ENCODE data around the gene UGT1A9. TPM values are rescaled to one million over a fixed set of nuclear protein-coding genes. Genes with fewer than 3 reads are reported as not detected.

Gene UGT1A9
- total and polyA plus RNA-seq, 2 of the 13 experiments (the other 11 are each of a cell fraction or from before 2014, with no cell fraction given), result 0.07 TPM; not detected in 1

DNA sequence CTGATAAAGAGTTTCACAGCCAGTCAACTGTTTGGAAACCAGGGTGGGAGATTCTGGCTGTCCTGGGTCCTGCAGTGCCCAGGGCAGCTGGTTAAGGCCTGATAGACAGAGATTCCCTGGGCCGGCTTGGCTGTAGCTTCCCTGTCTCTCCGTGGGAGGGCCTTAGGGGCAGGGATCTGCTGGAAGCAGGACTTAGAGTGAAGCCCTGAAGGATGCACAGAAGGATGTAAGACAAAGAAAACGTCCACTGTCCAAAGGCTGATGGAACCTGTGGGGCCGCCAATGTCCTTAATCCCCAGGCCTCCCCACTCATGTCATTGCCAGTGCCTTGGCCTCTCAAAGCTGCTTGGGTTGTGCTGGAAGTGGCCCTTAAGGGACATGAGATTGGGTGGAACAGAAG is 139.4 kb downstream of the UGT1A9 start:
- Histone ChIP-seq H3K4me3 (replicated peaks in 1 of 3; ENCODE audit: insufficient read depth in 1 of 3, low read depth in 2 of 3, low read length in 3 of 3) (no peak overlapping the region), H3K79me2 (ENCODE audit: insufficient read depth, low read length) (no peaks in the 10 kb centered on the region), H3K4me2 (ENCODE audit: low read depth, low read length) (no peak overlapping the region), H2AFZ (ENCODE audit: low read length) (no peak overlapping the region), H3K9me3 (ENCODE audit: low read length) (no peaks in the 10 kb centered on the region), H3K27ac (ENCODE audit: extremely low read length, insufficient read depth, low read length) (no peak overlapping the region), H3K9ac (ENCODE audit: insufficient read depth, low read depth, low read length) (no peak overlapping the region), H3K36me3 (replicated peaks in 1 of 2; ENCODE audit: control insufficient read depth in 1 of 2, insufficient read depth in 2 of 2, low read length in 2 of 2) (no peaks in the 10 kb centered on the region), H3K27me3 (ENCODE audit: control insufficient read depth in 1 of 2, insufficient read depth in 2 of 2, low read length in 2 of 2) (peaks cover 0 to 38% of the 10 kb centered on the region in 2 experiments; a peak in 3 of 5 replicates), H4K20me1 (ENCODE audit: insufficient read depth, low read length) (no peaks in the 10 kb centered on the region), H3K4me1 (ENCODE audit: insufficient read depth, low read length) (no peaks in the 10 kb centered on the region)
- ATAC-seq (no peak), FAIRE-seq (no peak), DNase-seq (ENCODE audit: low spot score) (no peak)
- TF ChIP-seq GMEB1 (CRISPR knock-in tag; IDR thresholded peaks at IDR 0.05; ENCODE audit: borderline replicate concordance) (no peak), EZH2 (conservative IDR thresholded peaks at IDR 0.05; ENCODE audit: low read depth, low read length) (no peak), XBP1 (CRISPR knock-in tag; IDR thresholded peaks at IDR 0.05) (no peak), YY1 (IDR thresholded peaks at IDR 0.05; ENCODE audit: insufficient read depth, insufficient replicate concordance, low read depth, low read length) (no peak), NCOR1 (IDR thresholded peaks at IDR 0.05; ENCODE audit: borderline replicate concordance, low read length) (no peak), PRDM4 (CRISPR knock-in tag; IDR thresholded peaks at IDR 0.05; ENCODE audit: borderline replicate concordance) (no peak), RCOR2 (CRISPR knock-in tag; IDR thresholded peaks at IDR 0.05) (no peak), ZNF782 (CRISPR knock-in tag; IDR thresholded peaks at IDR 0.05; ENCODE audit: borderline replicate concordance) (no peak), SNRNP70 (IDR thresholded peaks at IDR 0.05; ENCODE audit: low read depth, low read length) (no peak), TOE1 (CRISPR knock-in tag; IDR thresholded peaks at IDR 0.05) (no peak), ZNF510 (CRISPR knock-in tag; IDR thresholded peaks at IDR 0.05; ENCODE audit: low read depth) (no peak), GATA4 (IDR thresholded peaks at IDR 0.05; ENCODE audit: borderline replicate concordance, low read depth) (no peak), ZNF614 (CRISPR knock-in tag; IDR thresholded peaks at IDR 0.05; ENCODE audit: borderline replicate concordance) (no peak)
- BruUV-seq (replicated peaks), result no TSS peak
- WGBS (ENCODE audit: low lambda C conversion rate), result 42% methylated on average over 4 of the region's 4 CpGs
- in situ Hi-C loops (cut with HindIII; ENCODE audit: extremely low pct_ligation_motif_present, low pct_unique_long_range_greater_than_20kb) (no loop called here), intact Hi-C loops (cut with micrococcal nuclease; ENCODE audit: unreplicated experiment) (no loop called here)
- ChIA-PET CTCF (ENCODE audit: low intra/inter-chr PET ratio, low total read pairs) (no interaction called here), POLR2A (no interaction called here)
